Superior temporal gyrus (tissue), 1 donor: ENCODE results near the gene ADORA3.

Experiments
- DNase-seq: peaks from one replicate; pipeline ENCODE4 v3.0.0-alpha.2; 2016; ENCODE audit errors: extremely low spot score

The ADORA3 gene

GRCh38 chr1:111474521-111474920 lies 28.9 kb downstream of the ADORA3 start:
- DNase-seq: no peak

- DNase-seq: no peak
These were observed 29.3 kb downstream of the ADORA3 start for GRCh38 chr1:111474106-111474505.

GRCh38 chr1:111471538-111471937 lies 31.9 kb downstream of the ADORA3 start:
- no peak for DNase-seq

GRCh38 chr1:111471012-111471411 lies 32.4 kb downstream of the ADORA3 start:
- DNase-seq: no peak

- DNase-seq: no peak
These were observed 32.8 kb downstream of the ADORA3 start for GRCh38 chr1:111470596-111470995.

- no peak for DNase-seq
These were observed 33.9 kb downstream of the ADORA3 start for GRCh38 chr1:111469539-111469938.

- no peak for DNase-seq
These were observed 34.7 kb downstream of the ADORA3 start for GRCh38 chr1:111468717-111469100.

GRCh38 chr1:111467865-111468716 lies 35.3 kb downstream of the ADORA3 start:
- DNase-seq: no peak

- no peak for DNase-seq
These were observed 37.0 kb downstream of the ADORA3 start for GRCh38 chr1:111466480-111466879.

- no peak for DNase-seq
These were observed 37.7 kb downstream of the ADORA3 start for GRCh38 chr1:111465754-111466153.

- DNase-seq: no peak
These were observed 40.3 kb downstream of the ADORA3 start for GRCh38 chr1:111463029-111463683.

- DNase-seq: no peak
These were observed 40.9 kb downstream of the ADORA3 start for GRCh38 chr1:111462370-111463028.

- DNase-seq: no peak
These were observed 41.7 kb downstream of the ADORA3 start for GRCh38 chr1:111461765-111462164.

- no peak for DNase-seq
These were observed 47.8 kb downstream of the ADORA3 start for GRCh38 chr1:111455642-111456031.

- DNase-seq: no peak
These were observed 48.4 kb downstream of the ADORA3 start for GRCh38 chr1:111454859-111455641.

GRCh38 chr1:111453706-111454105 lies 49.7 kb downstream of the ADORA3 start:
- DNase-seq: no peak

- DNase-seq: no peak
These were observed 50.9 kb downstream of the ADORA3 start for GRCh38 chr1:111452581-111452980.

GRCh38 chr1:111450185-111450584 lies 53.2 kb downstream of the ADORA3 start:
- DNase-seq: no peak

- DNase-seq: no peak
These were observed 53.8 kb downstream of the ADORA3 start for GRCh38 chr1:111449703-111450017.
